Natural killer cell (primary cell): ENCODE measurements around the gene LPIN1. TPM values are rescaled to one million over a fixed set of nuclear protein-coding genes. Genes with fewer than 3 reads are reported as not detected.

Experiments used
- ATAC-seq, 3 donors: fragments of 150-1000 bp in 2 of 3; fragments of 200-7000 bp in 1 of 3; cut with Tn5 transposase; 1 replicate in 1 of 3; 2 replicates in 2 of 3; pipeline ENCODE4 v1.10.0; 2021; ENCODE audit warnings: mild to moderate bottlenecking in 2 of 3, moderate library complexity in 2 of 3
- DNase-seq, 2 donors: peaks; one replicate each; pipeline versions ENCODE4 v3.0.0 to v3.0.0-alpha.2; 2013 to 2021; ENCODE audit warnings: mixed read lengths in 1 of 2
- H3K27ac ChIP-seq: one replicate; pipeline ENCODE4 v1.5.1; 2013; ENCODE audit warnings: mild to moderate bottlenecking, low read length
- H3K27me3 ChIP-seq: one replicate; pipeline ENCODE4 v1.6.1; 2013; ENCODE audit warnings: low read length; ENCODE audit not compliant: control insufficient read depth, insufficient read depth
- H3K36me3 ChIP-seq: one replicate; pipeline ENCODE4 v1.6.1; 2013; ENCODE audit warnings: low read length; ENCODE audit not compliant: control insufficient read depth, insufficient read depth
- H3K4me1 ChIP-seq: one replicate; pipeline ENCODE4 v1.6.1; 2013; ENCODE audit warnings: low read length; ENCODE audit not compliant: control insufficient read depth, insufficient read depth
- H3K4me3 ChIP-seq: one replicate; pipeline ENCODE4 v1.5.1; 2013; ENCODE audit warnings: low read length
- H3K9me3 ChIP-seq: one replicate; pipeline ENCODE4 v1.6.1; 2013; ENCODE audit warnings: low read length; ENCODE audit not compliant: control insufficient read depth, insufficient read depth
- H3K27ac Mint-ChIP-seq, 2 donors: one replicate each; pipeline ENCODE4 v1.8.0; 2022; ENCODE audit warnings: mild to moderate bottlenecking in 2 of 2, mixed read lengths in 2 of 2, moderate library complexity in 1 of 2
- H3K27me3 Mint-ChIP-seq, 2 donors: one replicate each; pipeline ENCODE4 v1.8.0; 2022; ENCODE audit warnings: low read depth in 2 of 2, mixed read lengths in 2 of 2
- H3K36me3 Mint-ChIP-seq: one replicate; pipeline ENCODE4 v1.8.0; 2022; ENCODE audit warnings: mixed read lengths
- H3K4me1 Mint-ChIP-seq, 2 donors: one replicate each; pipeline ENCODE4 v1.8.0; 2022; ENCODE audit warnings: mixed read lengths in 2 of 2
- H3K4me3 Mint-ChIP-seq: one replicate; pipeline ENCODE4 v1.8.0; 2022; ENCODE audit warnings: mild to moderate bottlenecking, moderate library complexity, mixed read lengths
- H3K9me3 Mint-ChIP-seq, 2 donors: one replicate each; pipeline ENCODE4 v1.8.0; 2022; ENCODE audit warnings: mixed read lengths in 2 of 2
- CTCF ChIP-seq: fragments of 200-600 bp; IDR thresholded peaks from one replicate; pipeline ENCODE4 v1.8.0; 2022; ENCODE audit warnings: antibody characterized with exemption
- WGBS: methylation state at CpG from one replicate; pipeline ENCODE4 v1.1.7; 2013; ENCODE audit warnings: missing lambda C conversion rate; ENCODE audit not compliant: insufficient coverage; 5-methylcytosine and 5-hydroxymethylcytosine counted together
- intact Hi-C: fragments of 100-400 bp; cut with micrococcal nuclease; formaldehyde crosslinking; loops from one replicate; pipeline ENCODE4 v1.14.2; 2022
- total RNA-seq, 4 donors: library from RNA; stranded (reverse); fragments of 120-200 nt in 1 of 4; gene quantifications; one replicate each; pipeline versions ENCODE4 v1.2.3 to v1.2.4, GENCODE V29; 2013 to 2022

The LPIN1 gene
- total RNA-seq, 3 donors from 2014 or later (not counting 1 experiment from before 2014, with no cell fraction given) = 95.0 to 122 (median 118) TPM

- H3K36me3 Mint-ChIP-seq = peaks cover 26% of the 10 kb centered on the region
- intact Hi-C loops = no loop called here
These were observed 35.2 kb downstream of the LPIN1 start for GRCh38 chr2:11781602-11782001.

GRCh38 chr2:11784280-11784679 lies 37.8 kb downstream of the LPIN1 start:
- ATAC-seq (no peak), DNase-seq (no peak)
- Histone ChIP-seq H3K27me3 (no peaks in the 10 kb centered on the region), H3K36me3 (peaks cover 85% of the 10 kb centered on the region), H3K4me1 (peaks cover 3% of the 10 kb centered on the region), H3K27ac (no peak overlapping the region), H3K9me3 (no peaks in the 10 kb centered on the region), H3K4me3 (no peak overlapping the region)
- WGBS = 95% methylated on average over 10 of the region's 10 CpGs
- H3K36me3 Mint-ChIP-seq = peaks cover 26% of the 10 kb centered on the region
- no peak overlapping the region for H3K4me3 Mint-ChIP-seq
- intact Hi-C loops = no loop called here
- H3K9me3 Mint-ChIP-seq = no peaks in the 10 kb centered on the region
- no peak for TF ChIP-seq CTCF
- H3K4me1 Mint-ChIP-seq = peaks cover 3 to 6% of the 10 kb centered on the region in 2 donors
- no peak overlapping the region for H3K27ac Mint-ChIP-seq
- no peaks in the 10 kb centered on the region for H3K27me3 Mint-ChIP-seq

More at GRCh38 chr2:11781602-11782001, 35.2 kb downstream of the LPIN1 start:
- no peaks in the 10 kb centered on the region for H3K27me3 Mint-ChIP-seq
- H3K4me1 ChIP-seq = peaks cover 24% of the 10 kb centered on the region
- ATAC-seq (no peak), DNase-seq (no peak)
- TF ChIP-seq CTCF = no peak
- no peak overlapping the region for H3K4me3 ChIP-seq
- H3K4me3 Mint-ChIP-seq = no peak overlapping the region
- H3K36me3 ChIP-seq = peaks cover 66% of the 10 kb centered on the region
- peaks cover 26 to 30% of the 10 kb centered on the region in 2 donors for H3K4me1 Mint-ChIP-seq
- H3K27me3 ChIP-seq = no peaks in the 10 kb centered on the region
- no peaks in the 10 kb centered on the region for H3K9me3 Mint-ChIP-seq
- H3K27ac Mint-ChIP-seq = no peak overlapping the region
- WGBS = 98% methylated on average over 3 of the region's 3 CpGs
- no peak overlapping the region for H3K27ac ChIP-seq
- H3K9me3 ChIP-seq = no peaks in the 10 kb centered on the region

- no peaks in the 10 kb centered on the region for H3K4me1 ChIP-seq
- 79% methylated on average over 50 of the region's 50 CpGs for WGBS
- DNase-seq (peak; percentile 46 to 67), ATAC-seq (peak; percentile 56 to 77 (median 64))
- peaks cover 86% of the 10 kb centered on the region for H3K36me3 ChIP-seq
- no peak overlapping the region for H3K27ac ChIP-seq
- Mint-ChIP-seq H3K9me3 (no peaks in the 10 kb centered on the region), H3K4me1 (peaks cover 0 to 4% of the 10 kb centered on the region in 2 donors), H3K4me3 (no peak overlapping the region), H3K27ac (no peak overlapping the region), H3K36me3 (peaks cover 26% of the 10 kb centered on the region), H3K27me3 (no peaks in the 10 kb centered on the region)
- H3K27me3 ChIP-seq = no peaks in the 10 kb centered on the region
- intact Hi-C loops = no loop called here
- TF ChIP-seq CTCF = peak; percentile 94
- no peaks in the 10 kb centered on the region for H3K9me3 ChIP-seq
- H3K4me3 ChIP-seq = no peak overlapping the region
These were observed 38.5 kb downstream of the LPIN1 start for GRCh38 chr2:11784747-11785610.
